ENCODE results near the gene MAIP1.

GRCh38 chr2:199973703-199974102, 18.3 kb downstream of the MAIP1 start:
- TF ChIP-seq POLR2A (IDR thresholded peaks at IDR 0.05), result no peak
- TF ChIP-seq, protein P1, sequence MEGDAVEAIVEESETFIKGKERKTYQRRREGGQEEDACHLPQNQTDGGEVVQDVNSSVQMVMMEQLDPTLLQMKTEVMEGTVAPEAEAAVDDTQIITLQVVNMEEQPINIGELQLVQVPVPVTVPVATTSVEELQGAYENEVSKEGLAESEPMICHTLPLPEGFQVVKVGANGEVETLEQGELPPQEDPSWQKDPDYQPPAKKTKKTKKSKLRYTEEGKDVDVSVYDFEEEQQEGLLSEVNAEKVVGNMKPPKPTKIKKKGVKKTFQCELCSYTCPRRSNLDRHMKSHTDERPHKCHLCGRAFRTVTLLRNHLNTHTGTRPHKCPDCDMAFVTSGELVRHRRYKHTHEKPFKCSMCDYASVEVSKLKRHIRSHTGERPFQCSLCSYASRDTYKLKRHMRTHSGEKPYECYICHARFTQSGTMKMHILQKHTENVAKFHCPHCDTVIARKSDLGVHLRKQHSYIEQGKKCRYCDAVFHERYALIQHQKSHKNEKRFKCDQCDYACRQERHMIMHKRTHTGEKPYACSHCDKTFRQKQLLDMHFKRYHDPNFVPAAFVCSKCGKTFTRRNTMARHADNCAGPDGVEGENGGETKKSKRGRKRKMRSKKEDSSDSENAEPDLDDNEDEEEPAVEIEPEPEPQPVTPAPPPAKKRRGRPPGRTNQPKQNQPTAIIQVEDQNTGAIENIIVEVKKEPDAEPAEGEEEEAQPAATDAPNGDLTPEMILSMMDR (IDR thresholded peaks at IDR 0.05), result peak in 6 of 7 experiments; percentile 21 to 64 (median 54)
